NK-92 (cell line): ENCODE measurements around the gene KIFC3.

ENCODE experiments used
- DNase-seq: peaks from one replicate; lab custom pipeline; 2025; ENCODE audit not compliant: unreplicated experiment; lab: John Stamatoyannopoulos, UW

The KIFC3 gene

GRCh38 chr16:57769541-57770145, 32.6 kb downstream of the KIFC3 start:
- no peak for DNase-seq

GRCh38 chr16:57766714-57767348, 35.5 kb downstream of the KIFC3 start:
- DNase-seq, result no peak

- no peak for DNase-seq
Measured at GRCh38 chr16:57765160-57765728, 37.0 kb downstream of the KIFC3 start.

- DNase-seq, result no peak
Measured at GRCh38 chr16:57764341-57765159, 37.7 kb downstream of the KIFC3 start.

- DNase-seq, result no peak
Measured at GRCh38 chr16:57764006-57764340, 38.3 kb downstream of the KIFC3 start.

- no peak for DNase-seq
Measured at GRCh38 chr16:57763285-57764005, 38.8 kb downstream of the KIFC3 start.

- DNase-seq, result no peak
Measured at GRCh38 chr16:57762365-57763040, 39.8 kb downstream of the KIFC3 start.

GRCh38 chr16:57761957-57762356, 40.3 kb downstream of the KIFC3 start:
- DNase-seq, result no peak

- DNase-seq, result no peak
Measured at GRCh38 chr16:57761301-57761700, 41.0 kb downstream of the KIFC3 start.

GRCh38 chr16:57760357-57761160, 41.7 kb downstream of the KIFC3 start:
- no peak for DNase-seq

- DNase-seq, result no peak
Measured at GRCh38 chr16:57759541-57760356, 42.5 kb downstream of the KIFC3 start.

- no peak for DNase-seq
Measured at GRCh38 chr16:57759131-57759530, 43.2 kb downstream of the KIFC3 start.

- DNase-seq, result no peak
Measured at GRCh38 chr16:57758331-57759117, 43.8 kb downstream of the KIFC3 start.

- no peak for DNase-seq
Measured at GRCh38 chr16:57757883-57758282, 44.4 kb downstream of the KIFC3 start.

- no peak for DNase-seq
Measured at GRCh38 chr16:57757326-57757786, 44.9 kb downstream of the KIFC3 start.

GRCh38 chr16:57756424-57757325, 45.6 kb downstream of the KIFC3 start:
- no peak for DNase-seq
